ENCODE measurements around the gene KCNF1.

The KCNF1 gene

GRCh38 chr2:10921525-10921924 lies 9.8 kb downstream of the KCNF1 start:
- no peak for DNase-seq

- no peak for DNase-seq
Observed at GRCh38 chr2:10922307-10923007, 10.7 kb downstream of the KCNF1 start.

GRCh38 chr2:10923008-10923375 lies 11.3 kb downstream of the KCNF1 start:
- DNase-seq, result no peak

- DNase-seq, result no peak
Observed at GRCh38 chr2:10923965-10924364, 12.2 kb downstream of the KCNF1 start.

GRCh38 chr2:10924441-10924840 lies 12.7 kb downstream of the KCNF1 start:
- DNase-seq, result no peak

- no peak for DNase-seq
Observed at GRCh38 chr2:10924859-10925258, 13.1 kb downstream of the KCNF1 start.

- no peak for DNase-seq
Observed at GRCh38 chr2:10926191-10926820, 14.6 kb downstream of the KCNF1 start.

- DNase-seq, result no peak
Observed at GRCh38 chr2:10930721-10931516, 19.2 kb downstream of the KCNF1 start.

- DNase-seq, result no peak
Observed at GRCh38 chr2:10931710-10932255, 20.0 kb downstream of the KCNF1 start.

- DNase-seq, result no peak
Observed at GRCh38 chr2:10932345-10933151, 20.8 kb downstream of the KCNF1 start.

GRCh38 chr2:10933700-10934225 lies 22.0 kb downstream of the KCNF1 start:
- DNase-seq, result no peak

- no peak for DNase-seq
Observed at GRCh38 chr2:10934308-10934978, 22.7 kb downstream of the KCNF1 start.

- no peak for DNase-seq
Observed at GRCh38 chr2:10934979-10935350, 23.2 kb downstream of the KCNF1 start.

GRCh38 chr2:10935366-10935918 lies 23.7 kb downstream of the KCNF1 start:
- DNase-seq, result no peak

GRCh38 chr2:10935953-10936942 lies 24.5 kb downstream of the KCNF1 start:
- DNase-seq, result no peak

GRCh38 chr2:10939058-10939457 lies 27.3 kb downstream of the KCNF1 start:
- DNase-seq, result no peak

GRCh38 chr2:10940596-10940995 lies 28.9 kb downstream of the KCNF1 start:
- DNase-seq, result no peak

GRCh38 chr2:10941383-10941782 lies 29.6 kb downstream of the KCNF1 start:
- no peak for DNase-seq

GRCh38 chr2:10944799-10945198 lies 33.1 kb downstream of the KCNF1 start:
- DNase-seq, result no peak

- DNase-seq, result no peak
Observed at GRCh38 chr2:10946394-10946793, 34.7 kb downstream of the KCNF1 start.

Data from stimulated activated CD4-positive, alpha-beta T cell treated with anti-CD3 and anti-CD28 coated beads, Interleukin-2, amount 100 ng/mL, for 48 hours (primary cell).